ENCODE measurements around the gene COBL.

GRCh38 chr7:51007551-51008505 is 308.8 kb downstream of the COBL start:
- TF ChIP-seq, protein P1, sequence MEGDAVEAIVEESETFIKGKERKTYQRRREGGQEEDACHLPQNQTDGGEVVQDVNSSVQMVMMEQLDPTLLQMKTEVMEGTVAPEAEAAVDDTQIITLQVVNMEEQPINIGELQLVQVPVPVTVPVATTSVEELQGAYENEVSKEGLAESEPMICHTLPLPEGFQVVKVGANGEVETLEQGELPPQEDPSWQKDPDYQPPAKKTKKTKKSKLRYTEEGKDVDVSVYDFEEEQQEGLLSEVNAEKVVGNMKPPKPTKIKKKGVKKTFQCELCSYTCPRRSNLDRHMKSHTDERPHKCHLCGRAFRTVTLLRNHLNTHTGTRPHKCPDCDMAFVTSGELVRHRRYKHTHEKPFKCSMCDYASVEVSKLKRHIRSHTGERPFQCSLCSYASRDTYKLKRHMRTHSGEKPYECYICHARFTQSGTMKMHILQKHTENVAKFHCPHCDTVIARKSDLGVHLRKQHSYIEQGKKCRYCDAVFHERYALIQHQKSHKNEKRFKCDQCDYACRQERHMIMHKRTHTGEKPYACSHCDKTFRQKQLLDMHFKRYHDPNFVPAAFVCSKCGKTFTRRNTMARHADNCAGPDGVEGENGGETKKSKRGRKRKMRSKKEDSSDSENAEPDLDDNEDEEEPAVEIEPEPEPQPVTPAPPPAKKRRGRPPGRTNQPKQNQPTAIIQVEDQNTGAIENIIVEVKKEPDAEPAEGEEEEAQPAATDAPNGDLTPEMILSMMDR (conservative IDR thresholded peaks at IDR 0.05; ENCODE audit: low read depth, low read length): no peak
- TF ChIP-seq EZH2 (IDR thresholded peaks at IDR 0.05; ENCODE audit: low read length, unreplicated experiment): no peak
- TF ChIP-seq EZH2phosphoT487 (IDR thresholded peaks at IDR 0.05; ENCODE audit: borderline replicate concordance, low read length): no peak

All from PC-3 (cell line).